GM12891 (cell line): Measurements from ENCODE around the gene TBL3.

ENCODE experiments used
- PAX5 ChIP-seq: IDR thresholded peaks from 2 replicates; pipeline ENCODE4 v1.6.1; 2011; ENCODE audit warnings: low read length, moderate library complexity, mild to moderate bottlenecking; ENCODE audit not compliant: insufficient read depth, severe bottlenecking
- POLR2A ChIP-seq: IDR thresholded peaks from 2 replicates; pipeline ENCODE4 v1.6.1; 2011; ENCODE audit warnings: low read depth, low read length, control low read depth
- POU2F2 ChIP-seq: IDR thresholded peaks from 2 replicates; pipeline ENCODE4 v1.6.1; 2011; ENCODE audit warnings: low read depth, mild to moderate bottlenecking, control low read depth, low read length, moderate library complexity

- TF ChIP-seq POLR2A (peak; percentile 68), POU2F2 (no peak), PAX5 (no peak)
Observed at GRCh38 chr16:1983544-1984346, 11.9 kb downstream of the TBL3 start, which contains the start of gene GFER.
